B cell (primary cell): ENCODE measurements around the gene ATF4. TPM values are rescaled to one million over a fixed set of nuclear protein-coding genes. Genes with fewer than 3 reads are reported as not detected.
A peak's percentile ranks its signal among the peaks of the same experiment; 100 is the strongest.

Experiments
- ATAC-seq: fragments of 200-7000 bp; cut with Tn5 transposase; one replicate; pipeline ENCODE4 v1.10.0; 2021; ENCODE audit warnings: low read depth, mild to moderate bottlenecking, moderate number of reproducible peaks, moderate library complexity
- CTCF ChIA-PET: fragments of 350-600 bp; sonication (Branson Sonifier 250); formaldehyde crosslinking; loops from one replicate; lab custom pipeline; 2021; ENCODE audit warnings: antibody characterized with exemption, inconsistent platforms; lab: Charles Lee
- POLR2A ChIA-PET: fragments of 350-600 bp; sonication (Branson Sonifier 250); formaldehyde crosslinking; loops from one replicate; lab custom pipeline; 2021; ENCODE audit warnings: antibody characterized with exemption; lab: Charles Lee
- DNase-seq: peaks from one replicate; pipeline ENCODE4 v3.0.0; 2013
- H2AFZ ChIP-seq: 2 replicates; pipeline ENCODE4 v1.6.1; 2012; ENCODE audit warnings: mild to moderate bottlenecking, low read depth, low read length; ENCODE audit not compliant: insufficient read depth, poor library complexity, severe bottlenecking
- H3K27ac ChIP-seq, 2 donors: 1 replicate in 1 of 2; 2 replicates in 1 of 2; pipeline ENCODE4 v1.5.1; 2012 to 2013; ENCODE audit warnings: low read length in 2 of 2, mild to moderate bottlenecking in 2 of 2, moderate library complexity in 1 of 2
- H3K27me3 ChIP-seq, 4 experiments: fragments of 200-600 bp in 1 of 4; sonication (generic) in 1 of 4; replicated peaks in 1 of 4; 1 replicate in 2 of 4; 2 replicates in 2 of 4; pipeline versions ENCODE4 v1.6.1 to v1.7.0; 2013 to 2016; ENCODE audit warnings: low read length in 3 of 4, mild to moderate bottlenecking in 2 of 4, mixed read lengths in 1 of 4, moderate library complexity in 1 of 4; ENCODE audit not compliant: insufficient read depth in 4 of 4, control insufficient read depth in 3 of 4; ENCODE audit errors: control extremely low read depth in 1 of 4
- H3K36me3 ChIP-seq, 2 experiments: replicated peaks in 1 of 2; 1 replicate in 1 of 2; 2 replicates in 1 of 2; pipeline versions ENCODE4 v1.6.1 to v1.7.1; 2013; ENCODE audit warnings: low read length in 1 of 2; ENCODE audit not compliant: insufficient read depth in 2 of 2, control insufficient read depth in 1 of 2; ENCODE audit errors: control extremely low read depth in 1 of 2, extremely low read depth in 1 of 2
- H3K4me1 ChIP-seq, 2 donors: fragments of 200-600 bp in 1 of 2; sonication (generic) in 1 of 2; 1 replicate in 1 of 2; 2 replicates in 1 of 2; pipeline versions ENCODE4 v1.5.1 to v1.6.1; 2013 to 2017; ENCODE audit warnings: low read length in 2 of 2; ENCODE audit not compliant: control insufficient read depth in 2 of 2, insufficient read depth in 2 of 2
- H3K4me2 ChIP-seq: replicated peaks from 2 replicates; pipeline ENCODE3; 2012; ENCODE audit warnings: mild to moderate bottlenecking, low read depth, low read length; ENCODE audit not compliant: poor library complexity, severe bottlenecking
- H3K4me3 ChIP-seq, 5 experiments: fragments of 200-600 bp in 1 of 5; sonication (generic) in 1 of 5; 1 replicate in 3 of 5; 2 replicates in 2 of 5; pipeline versions ENCODE4 v1.5.1 to v1.7.0; 2011 to 2016; ENCODE audit warnings: low read length in 4 of 5, mild to moderate bottlenecking in 4 of 5, low read depth in 2 of 5, control low read depth in 1 of 5, moderate library complexity in 1 of 5; ENCODE audit not compliant: insufficient read depth in 1 of 5; ENCODE audit errors: control extremely low read depth in 1 of 5, extremely low read depth in 1 of 5
- H3K79me2 ChIP-seq: fragments of 200-600 bp; sonication (generic); one replicate; pipeline ENCODE4 v1.6.0; 2016; ENCODE audit warnings: low read length; ENCODE audit not compliant: control insufficient read depth, insufficient read depth
- H3K9ac ChIP-seq: fragments of 200-600 bp; sonication (generic); 2 replicates; pipeline ENCODE4 v1.6.1; 2017; ENCODE audit warnings: mild to moderate bottlenecking, low read length, moderate library complexity
- H3K9me3 ChIP-seq, 3 donors: one replicate each; pipeline versions ENCODE4 v1.6.1 to v1.7.1; 2013; ENCODE audit warnings: low read length in 2 of 3; ENCODE audit not compliant: control insufficient read depth in 2 of 3, insufficient read depth in 1 of 3; ENCODE audit errors: control extremely low read depth in 1 of 3
- H4K20me1 ChIP-seq: 2 replicates; pipeline ENCODE4 v1.6.0; 2012; ENCODE audit warnings: mild to moderate bottlenecking, low read length; ENCODE audit not compliant: insufficient read depth, control insufficient read depth, poor library complexity, severe bottlenecking
- H3K27ac Mint-ChIP-seq: one replicate; pipeline ENCODE4 v1.8.0; 2021; ENCODE audit warnings: mixed read lengths
- H3K27me3 Mint-ChIP-seq: one replicate; pipeline ENCODE4 v1.8.0; 2021; ENCODE audit warnings: mixed read lengths
- H3K4me1 Mint-ChIP-seq: one replicate; pipeline ENCODE4 v1.8.0; 2021; ENCODE audit warnings: mixed read lengths
- H3K4me3 Mint-ChIP-seq: one replicate; pipeline ENCODE4 v1.8.0; 2021; ENCODE audit warnings: mixed read lengths
- H3K9me3 Mint-ChIP-seq: one replicate; pipeline ENCODE4 v1.8.0; 2022; ENCODE audit warnings: mixed read lengths; ENCODE audit not compliant: insufficient read depth
- EZH2 ChIP-seq: IDR thresholded peaks from 2 replicates; pipeline ENCODE4 v1.6.1; 2012; ENCODE audit warnings: borderline replicate concordance, low read depth, mild to moderate bottlenecking, moderate library complexity, low read length; ENCODE audit not compliant: insufficient read depth, poor library complexity, severe bottlenecking
- WGBS: methylation state at CpG from one replicate; pipeline ENCODE4 v1.1.5; 2013; ENCODE audit warnings: missing lambda C conversion rate; ENCODE audit not compliant: insufficient coverage; 5-methylcytosine and 5-hydroxymethylcytosine counted together
- intact Hi-C: fragments of 100-400 bp; cut with micrococcal nuclease; formaldehyde crosslinking; loops from one replicate; pipeline ENCODE4 v1.10.0; 2022
- polyA plus RNA-seq: library from polyadenylated mRNA; depleted of rRNA; stranded (reverse); fragments of >200 nt; gene quantifications from 2 replicates; pipeline ENCODE4 v1.2.3, GENCODE V29; 2012
- total RNA-seq, 2 donors: library from RNA; stranded (reverse); fragments of 120-200 nt in 1 of 2; gene quantifications; 1 replicate in 1 of 2; 2 replicates in 1 of 2; pipeline versions ENCODE4 v1.2.3 to v1.2.4, GENCODE V29; 2013 to 2022
- TF ChIP-seq, protein P1 (sequence below): fragments of 200-600 bp; IDR thresholded peaks from one replicate; pipeline ENCODE4 v1.8.0; 2022; ENCODE audit warnings: antibody characterized with exemption, mild to moderate bottlenecking

Gene ATF4
- total and polyA plus RNA-seq, 2 donors (not counting 1 experiment from before 2014, with no cell fraction given), result 244 to 678 TPM

DNA sequence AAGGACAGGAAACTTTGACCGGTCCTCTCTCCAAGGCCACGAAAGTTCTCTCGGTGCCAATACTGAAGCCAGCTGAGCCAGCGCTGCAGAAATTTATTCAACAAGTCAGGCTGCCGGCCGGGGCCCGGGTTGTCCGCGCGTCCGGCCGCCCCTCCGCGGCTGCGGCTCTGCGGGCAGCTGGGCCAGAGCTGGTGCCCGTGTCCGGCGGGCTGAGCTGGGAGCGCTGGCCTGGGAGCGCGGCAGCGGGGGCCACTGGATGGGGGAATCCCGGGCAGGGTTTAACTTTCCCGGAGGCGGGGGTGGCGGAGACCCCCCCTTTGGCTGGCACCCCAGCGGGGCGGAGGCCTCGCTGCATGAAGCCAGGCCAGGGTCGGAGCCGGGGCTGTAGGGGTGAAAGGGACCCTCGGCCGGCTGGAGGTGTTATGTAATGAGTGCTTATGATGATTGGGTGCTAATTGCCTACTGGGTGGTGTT, 37.9 kb downstream of the ATF4 start:
- Histone ChIP-seq H3K27me3 (peaks cover 0 to 58% (median 27%) of the 10 kb centered on the region in 4 experiments), H3K4me2 (peak overlapping the region; percentile 58), H3K79me2 (no peaks in the 10 kb centered on the region), H3K36me3 (no peaks in the 10 kb centered on the region), H2AFZ (no peak overlapping the region), H4K20me1 (no peaks in the 10 kb centered on the region), H3K4me3 (no peak overlapping the region), H3K9me3 (peaks cover 0 to 3% (median 0%) of the 10 kb centered on the region in 3 donors), H3K9ac (no peak overlapping the region), H3K27ac (no peak overlapping the region), H3K4me1 (peaks cover 8 to 16% of the 10 kb centered on the region in 2 donors)
- Mint-ChIP-seq H3K4me3 (peak overlapping the region; percentile 70), H3K4me1 (peaks cover 10% of the 10 kb centered on the region), H3K27ac (no peak overlapping the region), H3K27me3 (peaks cover 46% of the 10 kb centered on the region), H3K9me3 (no peaks in the 10 kb centered on the region)
- CTCF ChIA-PET, result interaction anchor here (0.9 to 7.6 kb wide), 3 partner anchors 175 to 466 kb away, joined by 3 to 68 read pairs (median 4); no protein-coding TSS in a partner anchor
- TF ChIP-seq, protein P1, sequence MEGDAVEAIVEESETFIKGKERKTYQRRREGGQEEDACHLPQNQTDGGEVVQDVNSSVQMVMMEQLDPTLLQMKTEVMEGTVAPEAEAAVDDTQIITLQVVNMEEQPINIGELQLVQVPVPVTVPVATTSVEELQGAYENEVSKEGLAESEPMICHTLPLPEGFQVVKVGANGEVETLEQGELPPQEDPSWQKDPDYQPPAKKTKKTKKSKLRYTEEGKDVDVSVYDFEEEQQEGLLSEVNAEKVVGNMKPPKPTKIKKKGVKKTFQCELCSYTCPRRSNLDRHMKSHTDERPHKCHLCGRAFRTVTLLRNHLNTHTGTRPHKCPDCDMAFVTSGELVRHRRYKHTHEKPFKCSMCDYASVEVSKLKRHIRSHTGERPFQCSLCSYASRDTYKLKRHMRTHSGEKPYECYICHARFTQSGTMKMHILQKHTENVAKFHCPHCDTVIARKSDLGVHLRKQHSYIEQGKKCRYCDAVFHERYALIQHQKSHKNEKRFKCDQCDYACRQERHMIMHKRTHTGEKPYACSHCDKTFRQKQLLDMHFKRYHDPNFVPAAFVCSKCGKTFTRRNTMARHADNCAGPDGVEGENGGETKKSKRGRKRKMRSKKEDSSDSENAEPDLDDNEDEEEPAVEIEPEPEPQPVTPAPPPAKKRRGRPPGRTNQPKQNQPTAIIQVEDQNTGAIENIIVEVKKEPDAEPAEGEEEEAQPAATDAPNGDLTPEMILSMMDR, result no peak
- peak; percentile 61 for TF ChIP-seq EZH2
- intact Hi-C loops, result no loop called here
- DNase-seq, result no peak
- 19% methylated on average over 33 of the region's 34 CpGs for WGBS
- POLR2A ChIA-PET, result interaction anchor here (0.7 to 0.9 kb wide), 2 partner anchors 22 to 886 kb away, joined by 3 to 4 read pairs; no protein-coding TSS in a partner anchor
- ATAC-seq, result no peak

DNA sequence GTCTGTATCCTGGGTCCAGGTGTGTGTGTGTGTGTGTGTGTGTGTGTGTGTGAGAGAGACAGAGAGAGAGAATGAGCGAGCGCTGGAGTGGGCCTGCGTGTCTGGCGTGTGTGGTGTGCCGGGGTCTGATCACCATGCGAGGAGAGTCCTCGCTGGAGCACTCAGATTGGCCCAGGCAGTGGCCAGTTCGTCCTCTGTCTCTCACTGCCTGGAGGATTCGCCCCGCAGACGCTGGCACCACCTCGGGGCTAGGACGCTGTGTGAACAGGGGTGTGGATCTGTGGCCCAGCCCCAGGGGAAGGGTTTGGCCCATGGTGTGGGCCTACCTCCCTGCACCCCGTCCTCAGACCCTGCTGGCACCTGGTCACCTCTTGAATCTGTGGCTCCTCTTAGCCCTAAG, 38.6 kb downstream of the ATF4 start:
- Histone ChIP-seq H3K27ac (no peak overlapping the region), H2AFZ (no peak overlapping the region), H3K9me3 (peaks cover 0 to 3% (median 0%) of the 10 kb centered on the region in 3 donors), H3K79me2 (no peaks in the 10 kb centered on the region), H3K4me2 (no peak overlapping the region), H3K36me3 (no peaks in the 10 kb centered on the region), H3K4me1 (peaks cover 8 to 16% of the 10 kb centered on the region in 2 donors), H3K9ac (no peak overlapping the region), H3K4me3 (no peak overlapping the region), H3K27me3 (peaks cover 0 to 57% (median 27%) of the 10 kb centered on the region in 4 experiments), H4K20me1 (no peaks in the 10 kb centered on the region)
- no peak for DNase-seq
- no peaks in the 10 kb centered on the region for H3K9me3 Mint-ChIP-seq
- intact Hi-C loops, result no loop called here
- 92% methylated on average over 14 of the region's 14 CpGs for WGBS
- H3K27me3 Mint-ChIP-seq, result peaks cover 45% of the 10 kb centered on the region
- POLR2A ChIA-PET, result interaction anchor here (0.7 to 0.9 kb wide), 2 partner anchors 22 to 885 kb away, joined by 3 to 4 read pairs; no protein-coding TSS in a partner anchor
- peak overlapping the region; percentile 12 for H3K4me3 Mint-ChIP-seq
- H3K27ac Mint-ChIP-seq, result no peak overlapping the region
- H3K4me1 Mint-ChIP-seq, result peaks cover 10% of the 10 kb centered on the region
- no peak for ATAC-seq
- no peak for TF ChIP-seq EZH2
- CTCF ChIA-PET, result interaction anchor here (0.7 to 7.6 kb wide), 4 partner anchors 31 to 465 kb away, joined by 3 to 68 read pairs (median 4); no protein-coding TSS in a partner anchor
